ENCODE measurements around the gene TOM1L1. TPM values are rescaled to one million over a fixed set of nuclear protein-coding genes. Genes with fewer than 3 reads are reported as not detected.

TOM1L1 gene
- total and polyA plus RNA-seq, 2 donors from 2014 or later, result 57.7 to 85.7 TPM

DNA sequence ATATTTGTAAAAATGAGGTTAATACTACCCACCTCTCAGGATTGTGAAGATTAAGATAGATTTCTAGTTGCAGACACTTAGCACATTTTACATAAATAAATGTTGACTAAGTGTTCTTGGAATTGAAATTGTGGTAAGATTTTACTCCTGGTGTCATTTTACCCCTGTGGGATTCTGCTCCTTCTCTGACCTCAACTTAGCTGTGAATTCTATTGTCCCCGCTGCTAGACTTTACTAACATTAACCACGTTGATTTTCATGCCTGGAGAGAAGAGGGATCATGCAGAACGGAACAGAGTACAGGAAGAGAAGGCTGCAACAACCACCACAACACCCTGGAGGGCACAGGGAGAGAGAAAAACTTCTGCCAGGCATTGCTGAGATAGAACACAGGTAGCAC is 2.1 kb upstream of the TOM1L1 start:
- TF ChIP-seq CTCF (IDR thresholded peaks at IDR 0.05; ENCODE audit: borderline replicate concordance, extremely low read depth, insufficient read depth), result no peak
- FAIRE-seq, result no peak

DNA sequence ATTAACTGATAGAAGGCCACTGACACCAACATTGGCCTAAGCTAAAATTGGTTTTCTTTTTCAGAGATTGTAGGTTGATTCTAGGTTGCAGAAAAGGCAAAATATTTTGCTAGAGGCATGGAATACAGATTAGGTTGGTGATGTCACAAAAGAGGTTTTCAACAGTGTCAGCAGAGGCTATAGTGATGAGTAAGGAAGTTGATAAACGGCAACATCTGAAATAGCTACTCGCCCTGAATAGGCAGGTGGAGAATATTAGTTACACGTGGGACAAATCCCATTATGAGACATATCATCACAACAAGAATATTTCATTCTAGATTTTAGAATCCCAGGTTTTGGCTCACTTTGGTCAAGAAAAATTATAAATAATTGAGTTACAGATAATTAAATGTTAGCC is 1.5 kb upstream of the TOM1L1 start:
- TF ChIP-seq CTCF (IDR thresholded peaks at IDR 0.05; ENCODE audit: borderline replicate concordance, extremely low read depth, insufficient read depth), result no peak
- no peaks in the 10 kb centered on the region for H3K27me3 ChIP-seq (ENCODE audit: control insufficient read depth, insufficient read depth, low read length)
- H3K4me1 ChIP-seq (ENCODE audit: control insufficient read depth in 2 of 3, insufficient read depth in 2 of 3, low read depth in 1 of 3, low read length in 3 of 3), result peaks cover 0 to 5% (median 4%) of the 10 kb centered on the region in 3 donors
- no peak overlapping the region for H3K27ac ChIP-seq (ENCODE audit: low read depth in 2 of 2, low read length in 2 of 2)
- no peak for DNase-seq
- no peaks in the 10 kb centered on the region for H3K9me3 ChIP-seq (ENCODE audit: control insufficient read depth in 2 of 3, insufficient read depth in 1 of 3, low read length in 3 of 3)
- peak overlapping the region in 1 of 3 donors; percentile 65 for H3K9ac ChIP-seq (ENCODE audit: low read length in 3 of 3)
- FAIRE-seq, result no peak
- H3K36me3 ChIP-seq (ENCODE audit: control insufficient read depth in 2 of 3, insufficient read depth in 3 of 3, low read length in 3 of 3), result no peaks in the 10 kb centered on the region
- no peak overlapping the region for H3K4me3 ChIP-seq (ENCODE audit: low read length in 3 of 3)
- intact Hi-C loops (cut with DNase I), result no loop called here

More for the DNA sequence above, 2.1 kb upstream of the TOM1L1 start:
- no peak overlapping the region for H3K9ac ChIP-seq (ENCODE audit: low read length in 3 of 3)
- H3K4me1 ChIP-seq (ENCODE audit: control insufficient read depth in 2 of 3, insufficient read depth in 2 of 3, low read depth in 1 of 3, low read length in 3 of 3), result peaks cover 0 to 5% (median 1%) of the 10 kb centered on the region in 3 donors
- no peak overlapping the region for H3K4me3 ChIP-seq (ENCODE audit: low read length in 3 of 3)
- intact Hi-C loops (cut with DNase I), result no loop called here
- no peaks in the 10 kb centered on the region for H3K9me3 ChIP-seq (ENCODE audit: control insufficient read depth in 2 of 3, insufficient read depth in 1 of 3, low read length in 3 of 3)
- no peak for DNase-seq
- H3K27me3 ChIP-seq (ENCODE audit: control insufficient read depth, insufficient read depth, low read length), result no peaks in the 10 kb centered on the region
- H3K36me3 ChIP-seq (ENCODE audit: control insufficient read depth in 2 of 3, insufficient read depth in 3 of 3, low read length in 3 of 3), result no peaks in the 10 kb centered on the region
- H3K27ac ChIP-seq (ENCODE audit: low read depth in 2 of 2, low read length in 2 of 2), result no peak overlapping the region

- Histone ChIP-seq H3K9ac (ENCODE audit: low read length in 3 of 3) (peak overlapping the region in 2 of 3 donors; percentile 49 to 65), H3K9me3 (ENCODE audit: control insufficient read depth in 2 of 3, insufficient read depth in 1 of 3, low read length in 3 of 3) (no peaks in the 10 kb centered on the region), H3K36me3 (ENCODE audit: control insufficient read depth in 2 of 3, insufficient read depth in 3 of 3, low read length in 3 of 3) (no peaks in the 10 kb centered on the region), H3K27me3 (ENCODE audit: control insufficient read depth, insufficient read depth, low read length) (no peaks in the 10 kb centered on the region), H3K4me1 (ENCODE audit: control insufficient read depth in 2 of 3, insufficient read depth in 2 of 3, low read depth in 1 of 3, low read length in 3 of 3) (peaks cover 0 to 5% (median 4%) of the 10 kb centered on the region in 3 donors), H3K4me3 (ENCODE audit: low read length in 3 of 3) (peak overlapping the region in 2 of 3 donors; percentile 24 to 39), H3K27ac (ENCODE audit: low read depth in 2 of 2, low read length in 2 of 2) (peak overlapping the region in 1 of 2 donors; percentile 67)
- FAIRE-seq, result no peak
- DNase-seq, result peak in 4 of 5 donors; percentile 27 to 52 (median 43)
- intact Hi-C loops (cut with DNase I), result no loop called here
- TF ChIP-seq CTCF (IDR thresholded peaks at IDR 0.05; ENCODE audit: borderline replicate concordance, extremely low read depth, insufficient read depth), result no peak
Observed at GRCh38 chr17:54899721-54900456, 763 bp upstream of the TOM1L1 start.

All from kidney (tissue), 14 donors.